ENCODE data around the gene NREP. TPM values are rescaled to one million over a fixed set of nuclear protein-coding genes. Genes with fewer than 3 reads are reported as not detected.

The NREP gene
- total RNA-seq, 1 experiment from 2014 or later: 6.0 TPM

DNA sequence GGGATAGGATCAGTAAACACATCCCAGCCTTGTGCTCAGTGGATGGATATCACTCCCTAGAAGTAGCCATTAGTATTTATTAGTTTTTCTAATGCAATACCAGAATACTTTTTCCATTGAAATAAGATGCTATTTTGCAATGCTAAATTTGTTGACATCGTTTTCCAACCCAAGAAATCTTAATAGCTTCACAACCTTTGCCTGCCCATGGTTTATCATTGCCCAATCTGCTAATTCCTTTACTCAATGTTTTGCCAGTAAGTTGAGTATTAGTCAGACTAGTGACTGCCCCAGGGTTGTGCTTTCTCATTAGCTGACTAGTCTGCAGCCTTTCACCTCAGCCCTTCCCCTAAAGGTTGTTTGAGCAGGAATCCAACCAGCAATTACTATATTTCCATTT is 62.9 kb downstream of the NREP start:
- intact Hi-C loops (cut with micrococcal nuclease): no loop called here
- Histone ChIP-seq H3K9me3 (ENCODE audit: control insufficient read depth in 1 of 2, insufficient read depth in 1 of 2, low read depth in 1 of 2, low read length in 2 of 2) (no peaks in the 10 kb centered on the region), H3K79me2 (ENCODE audit: insufficient read depth, low read length) (no peaks in the 10 kb centered on the region), H3K9ac (ENCODE audit: low read length) (no peak overlapping the region), H3K36me3 (ENCODE audit: control insufficient read depth in 1 of 2, insufficient read depth in 2 of 2, low read length in 2 of 2) (no peaks in the 10 kb centered on the region), H3K9me2 (ENCODE audit: insufficient read depth) (no peaks in the 10 kb centered on the region), H3K4me2 (ENCODE audit: low read length) (no peak overlapping the region), H2AFZ (ENCODE audit: low read depth, low read length, poor library complexity, severe bottlenecking) (no peak overlapping the region), H4K20me1 (ENCODE audit: insufficient read depth) (no peaks in the 10 kb centered on the region), H3K27ac (ENCODE audit: low read depth, low read length) (no peak overlapping the region), H3K4me1 (ENCODE audit: control insufficient read depth in 1 of 2, insufficient read depth in 2 of 2, low read length in 2 of 2) (no peaks in the 10 kb centered on the region), H3K27me3 (ENCODE audit: insufficient read depth, low read length) (no peaks in the 10 kb centered on the region; the same call in 1 of the 2 replicates), H3K4me3 (replicated peaks in 1 of 2; ENCODE audit: low read depth in 1 of 2, low read length in 2 of 2) (no peak overlapping the region)
- ATAC-seq (no peak), DNase-seq (ENCODE audit: low read depth, low spot score) (no peak)
- TF ChIP-seq SIN3A (IDR thresholded peaks at IDR 0.05; ENCODE audit: low read depth) (no peak), ATF3 (IDR thresholded peaks at IDR 0.05) (no peak), JUND (IDR thresholded peaks at IDR 0.05) (no peak), CBX3 (IDR thresholded peaks at IDR 0.05; ENCODE audit: low read depth) (no peak), SRF (IDR thresholded peaks at IDR 0.05; ENCODE audit: low read depth) (no peak), REST (IDR thresholded peaks at IDR 0.05; ENCODE audit: low read depth) (no peak), TCF7L2 (IDR thresholded peaks at IDR 0.05; ENCODE audit: borderline replicate concordance, extremely low read depth, insufficient read depth, insufficient read length) (no peak), FOSL1 (IDR thresholded peaks at IDR 0.05; ENCODE audit: low read depth) (no peak), EZH2 (IDR thresholded peaks at IDR 0.05) (no peak), SP1 (IDR thresholded peaks at IDR 0.05; ENCODE audit: low read depth) (no peak), MAX (IDR thresholded peaks at IDR 0.05) (no peak)
- TF ChIP-seq, protein P1, sequence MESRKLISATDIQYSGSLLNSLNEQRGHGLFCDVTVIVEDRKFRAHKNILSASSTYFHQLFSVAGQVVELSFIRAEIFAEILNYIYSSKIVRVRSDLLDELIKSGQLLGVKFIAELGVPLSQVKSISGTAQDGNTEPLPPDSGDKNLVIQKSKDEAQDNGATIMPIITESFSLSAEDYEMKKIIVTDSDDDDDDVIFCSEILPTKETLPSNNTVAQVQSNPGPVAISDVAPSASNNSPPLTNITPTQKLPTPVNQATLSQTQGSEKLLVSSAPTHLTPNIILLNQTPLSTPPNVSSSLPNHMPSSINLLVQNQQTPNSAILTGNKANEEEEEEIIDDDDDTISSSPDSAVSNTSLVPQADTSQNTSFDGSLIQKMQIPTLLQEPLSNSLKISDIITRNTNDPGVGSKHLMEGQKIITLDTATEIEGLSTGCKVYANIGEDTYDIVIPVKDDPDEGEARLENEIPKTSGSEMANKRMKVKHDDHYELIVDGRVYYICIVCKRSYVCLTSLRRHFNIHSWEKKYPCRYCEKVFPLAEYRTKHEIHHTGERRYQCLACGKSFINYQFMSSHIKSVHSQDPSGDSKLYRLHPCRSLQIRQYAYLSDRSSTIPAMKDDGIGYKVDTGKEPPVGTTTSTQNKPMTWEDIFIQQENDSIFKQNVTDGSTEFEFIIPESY (IDR thresholded peaks at IDR 0.05; ENCODE audit: extremely low read depth, insufficient replicate concordance, low read length): no peak
- TF ChIP-seq, protein P2, sequence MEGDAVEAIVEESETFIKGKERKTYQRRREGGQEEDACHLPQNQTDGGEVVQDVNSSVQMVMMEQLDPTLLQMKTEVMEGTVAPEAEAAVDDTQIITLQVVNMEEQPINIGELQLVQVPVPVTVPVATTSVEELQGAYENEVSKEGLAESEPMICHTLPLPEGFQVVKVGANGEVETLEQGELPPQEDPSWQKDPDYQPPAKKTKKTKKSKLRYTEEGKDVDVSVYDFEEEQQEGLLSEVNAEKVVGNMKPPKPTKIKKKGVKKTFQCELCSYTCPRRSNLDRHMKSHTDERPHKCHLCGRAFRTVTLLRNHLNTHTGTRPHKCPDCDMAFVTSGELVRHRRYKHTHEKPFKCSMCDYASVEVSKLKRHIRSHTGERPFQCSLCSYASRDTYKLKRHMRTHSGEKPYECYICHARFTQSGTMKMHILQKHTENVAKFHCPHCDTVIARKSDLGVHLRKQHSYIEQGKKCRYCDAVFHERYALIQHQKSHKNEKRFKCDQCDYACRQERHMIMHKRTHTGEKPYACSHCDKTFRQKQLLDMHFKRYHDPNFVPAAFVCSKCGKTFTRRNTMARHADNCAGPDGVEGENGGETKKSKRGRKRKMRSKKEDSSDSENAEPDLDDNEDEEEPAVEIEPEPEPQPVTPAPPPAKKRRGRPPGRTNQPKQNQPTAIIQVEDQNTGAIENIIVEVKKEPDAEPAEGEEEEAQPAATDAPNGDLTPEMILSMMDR (IDR thresholded peaks at IDR 0.05 in 2 of 3, conservative IDR thresholded peaks at IDR 0.05 in 1 of 3; ENCODE audit: borderline replicate concordance in 1 of 3, insufficient read depth in 1 of 3, low read depth in 2 of 3, low read length in 2 of 3): no peak
- CTCF ChIA-PET: no interaction called here
- RAD21 ChIA-PET (ENCODE audit: low non-redundant PET in 1 of 2, low total read pairs in 2 of 2, uncharacterized antibody in 2 of 2, unreplicated experiment in 2 of 2): no interaction called here
- no TSS peak for BruUV-seq (replicated peaks)
- POLR2A ChIA-PET: no interaction called here
